Chondrocyte (in vitro differentiated cells): ENCODE measurements around the gene CPPED1. TPM values are rescaled to one million over a fixed set of nuclear protein-coding genes. Genes with fewer than 3 reads are reported as not detected.

Experiments
- DNase-seq: peaks from one replicate; pipeline ENCODE4 v3.0.0; 2021; ENCODE audit warnings: mixed read lengths, low spot score
- H3K27ac Mint-ChIP-seq: one replicate; pipeline ENCODE4 v1.8.0; 2021; ENCODE audit warnings: mild to moderate bottlenecking, moderate library complexity, mixed read lengths; ENCODE audit not compliant: unreplicated experiment
- H3K27me3 Mint-ChIP-seq: 2 replicates; pipeline ENCODE4 v1.8.0; 2021; ENCODE audit warnings: low read depth, mixed read lengths
- H3K36me3 Mint-ChIP-seq: 2 replicates; pipeline ENCODE4 v1.8.0; 2021; ENCODE audit warnings: low read depth, mixed read lengths
- H3K4me1 Mint-ChIP-seq: 2 replicates; pipeline ENCODE4 v1.8.0; 2021; ENCODE audit warnings: low read depth, mild to moderate bottlenecking, mixed read lengths
- H3K4me3 Mint-ChIP-seq: one replicate; pipeline ENCODE4 v1.8.0; 2021; ENCODE audit warnings: mild to moderate bottlenecking, moderate library complexity, mixed read lengths; ENCODE audit not compliant: unreplicated experiment
- H3K9me3 Mint-ChIP-seq: 2 replicates; pipeline ENCODE4 v1.8.0; 2021; ENCODE audit warnings: low read depth, mixed read lengths
- total RNA-seq: library from RNA; stranded (reverse); gene quantifications from 3 replicates; pipeline ENCODE4 v1.2.1, GENCODE V29; 2021
- TF ChIP-seq, protein P1 (sequence below): fragments of 200-600 bp; sonication (generic); IDR thresholded peaks from 2 replicates; pipeline ENCODE4 v1.5.0; 2021; ENCODE audit warnings: antibody characterized with exemption, mild to moderate bottlenecking, moderate library complexity

The CPPED1 gene
- total RNA-seq, 1 donor from 2014 or later = 18.1 TPM

DNA sequence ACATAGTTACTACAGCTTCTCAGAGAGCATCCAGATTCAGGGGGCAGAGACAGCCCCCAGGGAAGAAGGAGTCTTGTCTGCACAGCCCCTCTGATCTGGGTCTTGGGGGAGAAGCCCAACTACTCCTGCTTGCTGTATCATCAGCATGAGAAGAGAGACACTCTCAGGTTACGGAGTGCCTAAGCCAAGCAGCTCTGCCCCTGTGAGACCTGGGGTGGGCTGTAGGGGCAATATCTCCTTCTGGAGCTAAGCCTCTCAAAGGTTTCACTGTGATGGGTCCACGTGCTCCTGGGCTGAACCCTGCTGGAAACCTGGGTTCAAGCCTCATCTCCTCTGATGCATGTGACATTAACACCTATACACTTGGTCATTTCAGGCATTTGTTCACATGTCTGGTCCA is 123.2 kb downstream of the CPPED1 start:
- TF ChIP-seq, protein P1, sequence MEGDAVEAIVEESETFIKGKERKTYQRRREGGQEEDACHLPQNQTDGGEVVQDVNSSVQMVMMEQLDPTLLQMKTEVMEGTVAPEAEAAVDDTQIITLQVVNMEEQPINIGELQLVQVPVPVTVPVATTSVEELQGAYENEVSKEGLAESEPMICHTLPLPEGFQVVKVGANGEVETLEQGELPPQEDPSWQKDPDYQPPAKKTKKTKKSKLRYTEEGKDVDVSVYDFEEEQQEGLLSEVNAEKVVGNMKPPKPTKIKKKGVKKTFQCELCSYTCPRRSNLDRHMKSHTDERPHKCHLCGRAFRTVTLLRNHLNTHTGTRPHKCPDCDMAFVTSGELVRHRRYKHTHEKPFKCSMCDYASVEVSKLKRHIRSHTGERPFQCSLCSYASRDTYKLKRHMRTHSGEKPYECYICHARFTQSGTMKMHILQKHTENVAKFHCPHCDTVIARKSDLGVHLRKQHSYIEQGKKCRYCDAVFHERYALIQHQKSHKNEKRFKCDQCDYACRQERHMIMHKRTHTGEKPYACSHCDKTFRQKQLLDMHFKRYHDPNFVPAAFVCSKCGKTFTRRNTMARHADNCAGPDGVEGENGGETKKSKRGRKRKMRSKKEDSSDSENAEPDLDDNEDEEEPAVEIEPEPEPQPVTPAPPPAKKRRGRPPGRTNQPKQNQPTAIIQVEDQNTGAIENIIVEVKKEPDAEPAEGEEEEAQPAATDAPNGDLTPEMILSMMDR = no peak
- H3K27me3 Mint-ChIP-seq = no peaks in the 10 kb centered on the region
- H3K9me3 Mint-ChIP-seq = no peaks in the 10 kb centered on the region
- H3K4me1 Mint-ChIP-seq = peaks cover 14% of the 10 kb centered on the region
- no peak overlapping the region for H3K27ac Mint-ChIP-seq
- H3K4me3 Mint-ChIP-seq = no peak overlapping the region
- DNase-seq = no peak
- H3K36me3 Mint-ChIP-seq = peaks cover 6% of the 10 kb centered on the region

DNA sequence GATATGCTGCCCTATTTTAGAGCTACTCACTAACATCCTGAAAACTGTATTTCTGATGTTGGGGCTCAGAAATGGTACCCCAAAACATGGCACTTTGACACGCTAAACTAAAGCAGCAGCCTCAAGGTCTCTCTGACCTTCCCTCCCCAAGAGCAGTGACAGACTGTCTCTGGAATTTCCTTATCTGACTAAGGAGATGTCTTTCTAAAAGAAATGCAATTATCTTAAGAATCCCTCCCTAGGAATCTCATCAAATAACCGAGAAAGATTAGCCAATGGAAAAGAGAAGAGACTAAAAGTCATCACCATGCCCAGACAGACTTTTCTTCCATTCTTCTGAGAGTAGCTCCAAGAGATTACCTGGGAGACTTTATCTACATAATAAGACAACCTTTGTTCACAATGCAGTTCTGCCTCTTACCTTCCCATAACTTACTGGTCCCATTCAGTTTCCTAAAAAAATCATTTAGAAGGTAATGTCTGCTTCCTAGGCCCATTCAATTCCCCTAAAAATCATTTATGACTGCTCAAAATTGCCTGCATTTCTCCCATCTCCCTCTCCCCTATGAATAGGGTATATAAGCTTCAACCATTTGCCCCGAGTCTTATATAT is 123.9 kb downstream of the CPPED1 start:
- Mint-ChIP-seq H3K4me3 (no peak overlapping the region), H3K36me3 (peaks cover 6% of the 10 kb centered on the region), H3K9me3 (no peaks in the 10 kb centered on the region), H3K27ac (no peak overlapping the region), H3K27me3 (no peaks in the 10 kb centered on the region), H3K4me1 (peaks cover 20% of the 10 kb centered on the region)
- DNase-seq = no peak
- TF ChIP-seq, protein P1 = no peak

DNA sequence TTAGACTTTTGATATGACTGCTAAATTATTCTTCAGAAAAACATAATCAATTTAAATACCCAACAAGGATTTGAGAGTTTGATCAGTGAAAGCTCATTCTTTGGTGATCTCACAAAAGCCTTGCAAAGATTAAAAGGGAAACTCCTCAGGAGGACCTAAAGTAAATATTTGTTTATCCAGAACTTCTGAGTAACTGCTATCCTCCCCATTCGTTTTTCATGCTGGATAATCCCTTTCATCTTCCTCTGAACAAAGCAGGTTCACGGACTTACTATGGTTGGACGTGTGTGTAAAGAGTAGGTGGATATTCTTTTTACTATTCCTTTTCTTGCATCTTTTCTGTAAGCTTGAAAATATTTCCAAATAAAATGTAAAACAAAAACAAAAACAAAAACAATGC is 124.7 kb downstream of the CPPED1 start:
- TF ChIP-seq, protein P1 = no peak
- H3K9me3 Mint-ChIP-seq = no peaks in the 10 kb centered on the region
- peaks cover 6% of the 10 kb centered on the region for H3K36me3 Mint-ChIP-seq
- no peaks in the 10 kb centered on the region for H3K27me3 Mint-ChIP-seq
- H3K4me1 Mint-ChIP-seq = peaks cover 26% of the 10 kb centered on the region
- H3K4me3 Mint-ChIP-seq = no peak overlapping the region
- no peak for DNase-seq
- no peak overlapping the region for H3K27ac Mint-ChIP-seq

DNA sequence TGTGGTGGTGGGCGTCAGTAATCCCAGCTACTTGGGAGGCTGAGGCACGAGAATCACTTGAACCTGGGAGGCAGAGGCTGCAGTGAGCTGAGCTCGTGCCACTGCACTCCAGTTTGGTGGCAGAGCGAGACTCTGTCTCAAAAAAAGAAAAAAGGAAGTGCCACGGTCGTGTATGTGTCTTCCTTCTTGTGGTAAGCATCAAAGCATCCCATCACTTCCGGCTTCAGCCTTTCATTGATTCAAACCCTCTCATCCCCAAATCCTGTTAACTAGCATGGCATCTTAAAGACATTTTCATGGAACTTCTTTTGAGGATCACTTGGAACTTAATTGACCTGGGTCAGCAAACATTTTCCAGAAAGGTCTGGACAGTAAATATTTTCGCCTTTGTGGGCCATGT is 126.2 kb downstream of the CPPED1 start:
- peaks cover 39% of the 10 kb centered on the region for H3K4me1 Mint-ChIP-seq
- H3K27me3 Mint-ChIP-seq = no peaks in the 10 kb centered on the region
- no peaks in the 10 kb centered on the region for H3K9me3 Mint-ChIP-seq
- no peak for DNase-seq
- no peak overlapping the region for H3K27ac Mint-ChIP-seq
- H3K4me3 Mint-ChIP-seq = no peak overlapping the region
- H3K36me3 Mint-ChIP-seq = no peaks in the 10 kb centered on the region
- TF ChIP-seq, protein P1 = no peak

DNA sequence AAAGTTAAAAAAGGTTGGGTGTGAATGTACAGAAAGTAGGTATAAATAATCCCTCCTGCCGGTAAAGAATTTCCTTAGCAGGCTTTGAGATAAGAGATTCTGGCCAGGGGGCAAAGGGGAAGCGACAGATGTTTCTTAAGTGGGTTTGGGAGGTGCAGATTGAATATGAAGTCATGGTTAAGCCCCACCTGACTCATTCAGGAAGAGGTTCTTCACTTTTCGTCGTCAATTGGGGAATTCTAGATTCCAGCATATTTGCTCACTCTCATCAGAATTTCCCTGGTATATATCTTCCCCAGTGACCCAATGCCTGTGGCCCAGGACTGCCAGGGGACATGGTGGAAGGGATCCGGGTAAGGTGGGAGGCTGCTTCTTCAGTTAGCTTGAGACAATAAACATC is 127.8 kb downstream of the CPPED1 start:
- DNase-seq = no peak
- H3K4me1 Mint-ChIP-seq = peaks cover 39% of the 10 kb centered on the region
- H3K27me3 Mint-ChIP-seq = no peaks in the 10 kb centered on the region
- TF ChIP-seq, protein P1 = no peak
- no peak overlapping the region for H3K27ac Mint-ChIP-seq
- no peaks in the 10 kb centered on the region for H3K9me3 Mint-ChIP-seq
- H3K4me3 Mint-ChIP-seq = no peak overlapping the region
- H3K36me3 Mint-ChIP-seq = no peaks in the 10 kb centered on the region
